ENCODE results near the gene DGKZ. TPM values are rescaled to one million over a fixed set of nuclear protein-coding genes. Genes with fewer than 3 reads are reported as not detected.

Gene DGKZ
- total and polyA plus RNA-seq, 2 donors (not counting 3 experiments of a cell fraction or from before 2014, with no cell fraction given): 88.8 to 127 TPM

- H3K9me3 ChIP-seq (replicated peaks; ENCODE audit: control insufficient read depth, insufficient read depth, low read length): no peaks in the 10 kb centered on the region
- no peaks in the 10 kb centered on the region for H4K20me1 ChIP-seq (replicated peaks; ENCODE audit: control insufficient read depth, extremely low read depth, insufficient read depth, low read length)
- H3K27me3 ChIP-seq (ENCODE audit: control insufficient read depth in 2 of 2, insufficient read depth in 2 of 2, low read length in 2 of 2): peaks cover 20 to 24% of the 10 kb centered on the region in 2 experiments
- BruUV-seq (replicated peaks): no TSS peak
- dilution Hi-C loops (cut with MboI; ENCODE audit: extremely low pct_ligation_motif_present, low sequenced_read_pairs): no loop called here
- no peaks in the 10 kb centered on the region for H3K36me3 ChIP-seq (ENCODE audit: control insufficient read depth in 2 of 2, extremely low read depth in 1 of 2, insufficient read depth in 2 of 2, low read length in 2 of 2)
- TF ChIP-seq MAX (IDR thresholded peaks at IDR 0.05; ENCODE audit: insufficient read depth, insufficient read length): no peak
- no peak for TF ChIP-seq CTCF (IDR thresholded peaks at IDR 0.05; ENCODE audit: extremely low read depth in 1 of 2, insufficient read depth in 1 of 2, low read depth in 1 of 2, low read length in 2 of 2)
- no peak for TF ChIP-seq GATA2 (IDR thresholded peaks at IDR 0.05; ENCODE audit: insufficient read depth, insufficient read length, low read depth, low read length)
- TF ChIP-seq MYC (IDR thresholded peaks at IDR 0.05; ENCODE audit: low read depth, low read length): no peak
- TF ChIP-seq POLR2A (IDR thresholded peaks at IDR 0.05; ENCODE audit: low read depth, low read length): no peak
- no peak for TF ChIP-seq JUN (IDR thresholded peaks at IDR 0.05; ENCODE audit: borderline replicate concordance, insufficient read depth, insufficient read length, low read depth)
- TF ChIP-seq FOS (IDR thresholded peaks at IDR 0.05; ENCODE audit: borderline replicate concordance, insufficient read depth, low read length): no peak
- TF ChIP-seq EZH2 (IDR thresholded peaks at IDR 0.05; ENCODE audit: borderline replicate concordance, low read depth, low read length, severe bottlenecking): no peak
- no peak for TF ChIP-seq POLR2AphosphoS5 (IDR thresholded peaks at IDR 0.05; ENCODE audit: insufficient read depth, low read depth, low read length)
- H3K79me2 ChIP-seq (ENCODE audit: control insufficient read depth, insufficient read depth, low read length): no peaks in the 10 kb centered on the region
- ChIA-PET CTCF (no interaction called here), POLR2A (no interaction called here)
- H3K9me1 ChIP-seq (replicated peaks; ENCODE audit: control insufficient read depth, extremely low read depth, insufficient read depth, low read length): no peaks in the 10 kb centered on the region
- H3K4me2 ChIP-seq (ENCODE audit: insufficient read depth, low read length): no peak overlapping the region
- intact Hi-C loops (cut with micrococcal nuclease): no loop called here
- peaks cover 9% of the 10 kb centered on the region for H3K4me1 ChIP-seq (ENCODE audit: control insufficient read depth, extremely low read depth, insufficient read depth, low read length)
- no peak overlapping the region for H3K4me3 ChIP-seq (replicated peaks in 1 of 3; ENCODE audit: insufficient read depth in 1 of 3, low read depth in 1 of 3, low read length in 3 of 3)
- H3K9ac ChIP-seq (replicated peaks; ENCODE audit: extremely low read depth, insufficient read depth, low read length): no peak overlapping the region
- DNase-seq (ENCODE audit: low read depth, low spot score) (no peak), FAIRE-seq (no peak)
- no peak overlapping the region for H2AFZ ChIP-seq (ENCODE audit: low read depth, low read length)
- H3K27ac ChIP-seq (ENCODE audit: insufficient read depth, low read depth, low read length): no peak overlapping the region
These were observed 38.1 kb downstream of the DGKZ start for GRCh38 chr11:46385169-46386004.
